Frontal cortex (tissue), 4 donors: ENCODE results near the gene RXRA. TPM values are rescaled to one million over a fixed set of nuclear protein-coding genes. Genes with fewer than 3 reads are reported as not detected.

ENCODE experiments used
- DNase-seq, 2 donors: peaks; one replicate each; pipeline ENCODE4 v3.0.0; 2012; ENCODE audit warnings: low spot score in 2 of 2
- FAIRE-seq: peaks from 2 replicates; lab custom pipeline; 2012; peaks lifted over from hg19 to GRCh38; lab: Jason Lieb, UNC
- total RNA-seq: library from RNA; depleted of rRNA; stranded (reverse); fragments of >200 nt; gene quantifications from one replicate; pipeline ENCODE4 v1.2.3, GENCODE V29; 2014
- donor health status: control.
- donor health status: control.
- donor health status: control.

RXRA gene
- total RNA-seq, 1 donor from 2014 or later = 3.7 TPM

- FAIRE-seq (no peak), DNase-seq (no peak)
These were observed 7.8 kb downstream of the RXRA start for GRCh38 chr9:134333874-134334581.

DNA sequence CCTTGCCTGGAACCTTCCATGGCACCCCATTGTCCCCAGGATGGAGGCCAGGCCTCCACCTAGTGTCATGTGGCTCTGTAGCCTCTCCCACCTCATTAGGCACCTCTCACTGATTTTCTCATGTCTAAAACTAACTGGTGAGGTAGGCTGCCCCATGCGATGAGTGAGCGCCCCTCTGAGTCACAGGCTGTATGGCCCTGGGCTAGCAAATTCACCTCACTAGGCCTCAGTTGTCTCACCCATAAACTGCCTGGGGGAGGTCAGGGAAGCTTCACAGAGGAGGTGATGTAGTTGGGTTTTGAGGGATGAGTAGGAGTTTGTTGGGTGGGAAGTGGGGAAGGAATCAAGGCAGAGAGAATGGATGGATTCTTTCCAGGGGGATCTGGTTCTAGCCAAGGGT is 8.8 kb downstream of the RXRA start:
- DNase-seq = no peak
- no peak for FAIRE-seq

DNA sequence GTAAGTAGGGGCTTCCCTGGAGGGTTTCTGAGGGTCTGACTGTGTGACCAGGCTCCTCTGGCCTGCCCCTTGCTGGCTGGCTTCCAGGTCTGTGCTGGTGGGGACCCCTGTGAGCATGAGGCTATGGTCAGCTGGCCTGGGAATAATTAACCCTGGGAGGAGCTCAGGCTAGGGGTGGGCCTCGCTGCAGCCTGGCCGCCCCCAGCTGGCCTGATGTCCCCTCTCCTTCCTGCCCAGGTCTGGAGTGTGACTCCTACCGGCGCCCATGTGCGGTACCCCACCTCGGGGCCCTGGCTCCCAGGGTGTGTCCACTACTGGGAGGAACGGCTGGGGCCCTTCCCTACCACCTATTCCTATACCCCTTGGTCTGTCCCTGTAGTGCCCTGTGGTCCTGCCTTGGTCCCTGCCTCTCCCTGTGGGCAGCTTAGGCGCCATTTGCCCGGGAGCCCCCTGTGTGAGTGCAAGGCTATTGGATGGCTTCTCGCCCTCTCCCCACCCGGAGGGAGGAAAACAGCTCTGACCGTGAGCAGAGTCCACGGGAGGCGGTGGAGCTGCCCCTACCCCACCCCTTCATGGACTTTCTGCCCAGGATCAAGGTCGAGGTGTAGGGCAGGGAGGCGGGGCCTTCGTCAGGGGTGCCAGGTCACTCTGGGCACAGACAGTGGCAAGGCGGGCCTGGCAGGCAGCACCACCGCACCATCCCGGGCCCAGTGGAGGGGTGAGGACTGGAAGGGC is 9.4 kb downstream of the RXRA start:
- no peak for DNase-seq
- FAIRE-seq = no peak

GRCh38 chr9:134336228-134336627 is 10.0 kb downstream of the RXRA start:
- no peak for DNase-seq
- no peak for FAIRE-seq

- DNase-seq (no peak), FAIRE-seq (no peak)
These were observed 10.7 kb downstream of the RXRA start for GRCh38 chr9:134336924-134337323.

- DNase-seq (no peak), FAIRE-seq (no peak)
These were observed 11.2 kb downstream of the RXRA start for GRCh38 chr9:134337469-134337868.

GRCh38 chr9:134338394-134339182 is 12.3 kb downstream of the RXRA start:
- peak in 1 of 2 donors; percentile 57 for DNase-seq
- no peak for FAIRE-seq

- DNase-seq (no peak), FAIRE-seq (no peak)
These were observed 13.0 kb downstream of the RXRA start for GRCh38 chr9:134339183-134339806.

DNA sequence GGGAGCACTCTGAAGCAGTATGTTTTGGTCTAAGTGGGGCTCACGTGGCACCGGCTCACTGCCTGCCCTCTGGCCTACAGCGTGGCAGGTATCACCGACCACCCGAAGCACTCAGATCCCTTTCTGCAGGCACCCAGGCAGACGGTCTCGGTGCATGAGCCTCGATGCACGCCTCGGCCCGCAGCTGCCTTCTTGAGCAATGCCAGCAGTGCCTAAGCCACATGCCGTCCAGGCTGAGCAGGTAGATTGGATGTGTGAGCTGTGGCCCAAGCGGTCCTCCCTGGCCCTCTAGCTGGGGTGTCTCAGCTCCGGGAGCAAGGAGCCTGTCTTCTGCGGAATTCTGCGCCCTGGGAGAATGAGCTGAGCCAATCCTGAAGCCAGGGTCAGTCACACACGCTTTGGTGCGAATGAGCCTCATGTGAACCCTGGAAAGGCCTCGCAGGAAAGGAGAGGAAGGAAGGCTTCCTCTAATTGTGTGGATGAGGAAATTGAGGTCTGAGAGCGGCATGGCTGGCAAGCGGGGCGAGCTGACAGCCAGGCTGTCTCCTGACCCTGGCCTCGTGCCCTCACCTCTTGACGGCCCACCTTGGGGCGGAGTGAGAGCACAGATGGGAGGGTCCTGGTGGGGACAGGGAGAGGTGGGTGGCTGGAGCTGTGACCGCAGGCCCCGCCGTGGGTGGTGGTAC is 14.4 kb downstream of the RXRA start:
- DNase-seq (no peak), FAIRE-seq (no peak)

GRCh38 chr9:134341306-134341705 is 15.1 kb downstream of the RXRA start:
- no peak for DNase-seq
- no peak for FAIRE-seq

DNA sequence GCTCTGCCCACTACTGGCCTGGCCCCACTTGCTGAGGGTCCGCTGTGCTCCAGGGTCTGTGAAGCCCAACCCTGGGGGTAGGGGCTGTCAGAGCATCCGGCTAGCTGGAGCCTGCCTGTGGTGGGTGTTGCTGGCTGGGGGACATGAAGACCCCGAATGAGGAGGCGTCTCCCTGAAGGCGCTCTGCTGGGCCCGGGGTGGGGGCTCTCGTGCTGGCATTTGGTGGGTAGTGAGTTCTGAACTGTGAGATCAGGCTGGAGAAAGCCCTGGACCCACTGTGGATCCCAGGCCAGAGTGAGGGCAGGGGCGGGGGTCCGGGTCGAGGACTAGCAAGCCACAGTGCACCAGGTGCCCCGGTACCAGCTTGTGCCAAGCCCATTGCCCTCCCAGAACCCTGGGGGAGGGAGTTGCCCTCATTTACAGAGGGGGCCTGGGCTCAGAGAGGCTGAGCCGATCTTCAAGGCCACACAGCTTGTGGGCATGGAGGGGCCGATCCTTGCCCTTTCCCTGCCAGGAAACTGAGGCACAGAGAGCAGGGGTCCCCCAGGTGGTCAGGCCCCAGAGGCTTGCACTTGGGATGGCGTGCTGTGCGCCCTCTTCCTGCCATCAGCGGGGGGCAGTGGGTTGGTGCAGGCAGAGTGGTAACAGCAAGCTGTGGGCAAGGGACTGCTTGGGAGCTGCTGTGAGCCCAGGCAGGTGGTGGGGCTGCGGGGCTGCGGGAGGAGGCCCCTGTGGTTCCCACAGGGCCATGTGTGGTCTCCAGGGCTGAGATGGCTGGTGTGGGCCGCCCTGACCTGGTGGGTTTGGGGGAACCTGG is 15.9 kb downstream of the RXRA start:
- DNase-seq (no peak), FAIRE-seq (no peak)

- no peak for DNase-seq
- FAIRE-seq = no peak
These were observed 16.5 kb downstream of the RXRA start for GRCh38 chr9:134342746-134343115.

- DNase-seq = no peak
- no peak for FAIRE-seq
These were observed 17.4 kb downstream of the RXRA start for GRCh38 chr9:134343637-134344036.

DNA sequence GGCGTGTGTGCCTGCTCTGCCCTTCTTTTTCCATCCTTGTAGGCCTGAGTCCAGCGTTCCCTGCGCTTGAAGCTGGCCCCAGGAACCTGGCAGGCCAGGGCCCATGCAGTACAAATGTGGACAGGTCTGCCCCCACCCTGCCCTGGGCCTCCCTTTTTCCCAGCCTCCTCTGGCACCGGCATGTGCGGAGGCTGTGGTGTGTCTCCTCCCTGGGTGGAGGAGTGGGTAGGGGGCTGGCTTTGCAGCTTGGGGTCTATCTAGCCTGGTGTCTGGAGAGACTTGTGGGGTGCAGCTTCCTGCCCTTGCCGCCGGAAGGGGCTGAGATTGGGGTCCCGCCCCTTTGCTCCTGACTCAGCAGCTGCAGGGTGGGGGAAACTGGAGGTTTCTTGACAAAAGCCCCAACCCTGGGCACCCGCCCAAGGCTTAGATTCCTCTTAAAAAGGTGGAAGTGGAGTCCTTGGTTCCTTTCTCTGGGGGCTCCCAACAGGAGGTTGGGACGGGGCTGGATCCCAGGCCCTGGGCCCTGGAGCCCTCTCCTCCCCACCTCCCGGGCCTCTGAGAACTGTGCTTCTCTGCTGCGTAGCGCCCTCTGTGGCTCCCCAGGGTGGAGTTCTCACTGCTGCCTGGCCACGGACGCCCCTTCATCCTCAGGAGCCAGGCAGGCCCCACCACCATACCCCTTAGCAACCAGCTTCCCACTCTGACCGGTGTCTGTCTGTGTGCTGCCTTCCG is 18.0 kb downstream of the RXRA start:
- FAIRE-seq (no peak), DNase-seq (no peak)

- no peak for FAIRE-seq
- no peak for DNase-seq
These were observed 18.6 kb downstream of the RXRA start for GRCh38 chr9:134344800-134345310.

DNA sequence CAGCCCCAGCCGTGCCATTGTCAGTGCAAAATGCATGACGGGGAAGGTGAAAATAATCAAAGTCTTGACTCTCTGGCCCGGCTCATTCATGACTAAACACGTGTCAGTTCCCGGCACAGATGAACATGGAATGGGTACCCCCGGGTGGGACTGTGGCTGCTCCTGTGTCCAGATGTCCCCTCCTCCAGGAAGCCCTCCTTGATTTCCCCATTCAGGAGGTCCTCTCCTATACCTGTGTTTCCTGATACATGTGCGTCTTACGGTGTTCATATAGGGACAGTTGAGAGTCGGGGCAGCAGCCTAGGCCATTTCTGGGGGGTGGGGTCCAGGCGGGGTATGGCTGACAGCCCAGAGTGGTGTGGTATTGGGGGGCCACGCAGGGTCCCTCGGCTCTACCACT is 19.5 kb downstream of the RXRA start:
- FAIRE-seq = no peak
- no peak for DNase-seq

- DNase-seq (no peak), FAIRE-seq (no peak)
These were observed 19.9 kb downstream of the RXRA start for GRCh38 chr9:134346151-134346550.
